Adrenal gland (tissue), 12 donors: ENCODE measurements around the gene IL1R2. TPM values are rescaled to one million over a fixed set of nuclear protein-coding genes. Genes with fewer than 3 reads are reported as not detected.
A peak's percentile ranks its signal among the peaks of the same experiment; 100 is the strongest.

Experiments used
- DNase-seq, 7 donors: peaks; one replicate each; pipeline ENCODE4 v3.0.0-alpha.2; 2019 to 2020
- H3K27ac ChIP-seq, 5 donors: fragments of 200-600 bp; sonication (generic) in 4 of 5; 1 replicate in 3 of 5; 2 replicates in 2 of 5; pipeline versions ENCODE4 v1.5.1 to v1.8.0; 2016 to 2020; ENCODE audit warnings: mild to moderate bottlenecking in 1 of 5
- H3K27me3 ChIP-seq: fragments of 200-600 bp; 2 replicates; pipeline ENCODE4 v1.8.0; 2021
- H3K36me3 ChIP-seq, 2 donors: fragments of 200-600 bp; replicated peaks in 1 of 2; 1 replicate in 1 of 2; 2 replicates in 1 of 2; pipeline versions ENCODE4 v1.5.1 to v1.8.0; 2018 to 2022
- H3K4me1 ChIP-seq, 2 donors: fragments of 200-600 bp; replicated peaks in 1 of 2; 1 replicate in 1 of 2; 2 replicates in 1 of 2; pipeline versions ENCODE4 v1.5.1 to v1.8.0; 2018 to 2021
- H3K4me3 ChIP-seq, 4 donors: fragments of 200-600 bp; sonication (generic) in 3 of 4; one replicate each; pipeline ENCODE4 v1.5.1; 2016 to 2018
- H3K9me3 ChIP-seq, 3 donors: fragments of 200-600 bp; sonication (generic) in 1 of 3; replicated peaks in 1 of 3; 1 replicate in 2 of 3; 2 replicates in 1 of 3; pipeline versions ENCODE4 v1.5.1 to v1.8.0; 2016 to 2021
- POLR2A ChIP-seq, 2 donors: fragments of 450-650 bp; IDR thresholded peaks; one replicate each; pipeline ENCODE4 v1.6.1; 2017; ENCODE audit warnings: antibody characterized with exemption in 2 of 2, mild to moderate bottlenecking in 2 of 2, moderate library complexity in 1 of 2
- WGBS, 4 donors: extraction: QIAGEN DNeasy Blood & Tissue Kit in 2 of 4; methylation state at CpG; one replicate each; pipeline versions ENCODE4 v1.1.5 to v1.1.7; 2013 to 2017; 5-methylcytosine and 5-hydroxymethylcytosine counted together
- intact Hi-C, 2 donors: fragments of 100-400 bp; cut with DNase I; formaldehyde crosslinking; loops; one replicate each; pipeline versions ENCODE4 v1.14.1 to v1.15.0; 2022 to 2023
- polyA plus RNA-seq, 3 donors: library from polyadenylated mRNA; stranded (reverse); fragments of 200-250 nt in 2 of 3; fragments of 350-450 nt in 1 of 3; fragmentation: Illumina TruSeq in 1 of 3; extraction: RNeasy Lipid Tissue Mini Kit (QIAGEN cat#74804) in 1 of 3; gene quantifications; one replicate each; pipeline ENCODE4 v1.2.3, GENCODE V29; 2013 to 2014
- total RNA-seq, 9 donors: library from RNA; depleted of rRNA in 4 of 9; stranded (reverse); fragments of >200 nt in 4 of 9; fragments of 120-200 nt in 1 of 9; fragmentation: NEBNext Ultra II Directional in 1 of 9; extraction: Animal tissue kit (Norgen Biotek cat#: 25700) in 1 of 9; gene quantifications; one replicate each; pipeline versions ENCODE4 v1.1.0 to v1.2.4, GENCODE V29; 2013 to 2023
- TF ChIP-seq, protein P1 (sequence below), 6 experiments: fragments of 450-650 bp in 4 of 6; fragments of 200-600 bp in 2 of 6; sonication (generic) in 1 of 6; IDR thresholded peaks; 1 replicate in 5 of 6; 2 replicates in 1 of 6; pipeline versions ENCODE4 v1.5.1 to v1.8.0; 2016 to 2021; ENCODE audit warnings: antibody characterized with exemption in 6 of 6, mild to moderate bottlenecking in 2 of 6, moderate library complexity in 1 of 6
- donor health status: healthy with polysubstance abuse.
- donor health status: Bipolar disorder and iron deficiency.
- donor health status: DM: yes; HTN: yes; CAD: no.
- donor health status: DM: no; HTN: no; CAD: no.
- donor health status: DM: no; HTN: no; CAD: no.
- donor health status: DM: yes; HTN: yes; CAD: no.

Gene IL1R2
- total and polyA plus RNA-seq, 12 donors = 4.5 to 26.0 (median 12.2) TPM

DNA sequence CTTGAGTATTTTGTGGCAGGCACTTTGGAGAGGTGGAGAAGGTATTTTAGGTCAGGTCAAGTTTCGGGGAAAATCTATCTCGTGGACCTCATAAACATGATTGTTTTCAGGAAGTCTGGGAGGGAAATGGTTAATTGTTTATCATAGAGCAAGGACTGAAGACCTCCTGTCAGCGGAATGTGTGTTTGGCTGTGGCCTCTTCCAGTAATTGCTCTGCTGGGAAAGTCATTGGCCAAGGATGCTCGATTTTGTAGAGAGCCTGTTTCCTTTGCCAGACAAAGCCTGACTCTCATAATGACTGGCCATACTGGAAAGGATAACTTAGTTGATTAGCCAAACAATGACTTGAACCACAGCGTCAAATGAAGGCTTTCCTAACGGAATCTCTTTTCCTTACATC, 30.0 kb downstream of the IL1R2 start:
- Histone ChIP-seq H3K36me3 (no peaks in the 10 kb centered on the region), H3K9me3 (no peaks in the 10 kb centered on the region), H3K27me3 (no peaks in the 10 kb centered on the region), H3K4me3 (no peak overlapping the region), H3K27ac (peak overlapping the region in 2 of 5 donors; percentile 33 to 65), H3K4me1 (peaks cover 5 to 13% of the 10 kb centered on the region in 2 donors)
- TF ChIP-seq, protein P1, sequence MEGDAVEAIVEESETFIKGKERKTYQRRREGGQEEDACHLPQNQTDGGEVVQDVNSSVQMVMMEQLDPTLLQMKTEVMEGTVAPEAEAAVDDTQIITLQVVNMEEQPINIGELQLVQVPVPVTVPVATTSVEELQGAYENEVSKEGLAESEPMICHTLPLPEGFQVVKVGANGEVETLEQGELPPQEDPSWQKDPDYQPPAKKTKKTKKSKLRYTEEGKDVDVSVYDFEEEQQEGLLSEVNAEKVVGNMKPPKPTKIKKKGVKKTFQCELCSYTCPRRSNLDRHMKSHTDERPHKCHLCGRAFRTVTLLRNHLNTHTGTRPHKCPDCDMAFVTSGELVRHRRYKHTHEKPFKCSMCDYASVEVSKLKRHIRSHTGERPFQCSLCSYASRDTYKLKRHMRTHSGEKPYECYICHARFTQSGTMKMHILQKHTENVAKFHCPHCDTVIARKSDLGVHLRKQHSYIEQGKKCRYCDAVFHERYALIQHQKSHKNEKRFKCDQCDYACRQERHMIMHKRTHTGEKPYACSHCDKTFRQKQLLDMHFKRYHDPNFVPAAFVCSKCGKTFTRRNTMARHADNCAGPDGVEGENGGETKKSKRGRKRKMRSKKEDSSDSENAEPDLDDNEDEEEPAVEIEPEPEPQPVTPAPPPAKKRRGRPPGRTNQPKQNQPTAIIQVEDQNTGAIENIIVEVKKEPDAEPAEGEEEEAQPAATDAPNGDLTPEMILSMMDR (IDR thresholded peaks at IDR 0.05) = no peak
- intact Hi-C loops = loop anchor here (5.0 to 10.0 kb wide), 6 partner anchors 41 to 333 kb away; partner anchors contain the start of genes IL1R1 (in 2 of the 2) and IL18R1 (in 1 of the 2)
- no peak for DNase-seq
- 64 to 73% (median 64%) methylated on average over 6 of the region's 6 CpGs for WGBS, 4 donors

DNA sequence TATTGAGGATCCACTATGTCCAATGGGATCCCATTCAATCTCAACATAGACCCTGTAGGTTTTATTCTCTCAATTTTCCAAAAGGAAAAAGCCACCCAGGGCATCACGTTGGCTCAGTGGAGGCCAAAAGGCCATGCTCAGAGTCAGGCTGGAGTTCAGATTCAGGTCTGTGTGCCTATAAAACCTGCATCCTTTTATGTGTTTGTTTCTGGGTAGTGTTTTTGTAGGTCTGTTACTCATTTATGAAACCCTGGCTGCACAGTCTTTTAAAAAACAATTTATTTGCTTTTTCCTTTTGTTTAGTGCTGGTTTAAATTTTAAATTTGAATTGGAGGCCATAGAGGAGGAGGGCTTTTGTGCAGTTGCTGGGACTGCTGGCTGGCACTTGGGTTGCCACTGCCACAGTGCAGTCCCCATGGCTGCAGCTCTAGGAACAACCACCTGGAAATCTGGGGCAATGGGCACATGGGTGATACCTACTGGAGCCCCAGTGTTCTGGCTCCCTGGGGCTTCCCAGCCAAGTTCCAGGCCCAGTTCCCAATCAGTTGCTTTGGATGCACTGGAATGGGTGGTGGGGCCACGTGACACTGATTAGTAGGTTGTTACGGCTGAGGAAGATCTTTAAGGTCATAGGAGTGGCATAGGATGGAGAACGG, 31.3 kb downstream of the IL1R2 start:
- no peaks in the 10 kb centered on the region for H3K9me3 ChIP-seq
- WGBS, 4 donors = 93 to 98% (median 95%) methylated on average over 4 of the region's 4 CpGs
- H3K4me3 ChIP-seq = no peak overlapping the region
- no peak for DNase-seq
- H3K36me3 ChIP-seq = no peaks in the 10 kb centered on the region
- intact Hi-C loops = loop anchor here (5.0 to 10.0 kb wide), 6 partner anchors 39 to 332 kb away; partner anchors contain the start of genes IL1R1 (in 2 of the 2) and IL18R1 (in 1 of the 2)
- H3K27me3 ChIP-seq = no peaks in the 10 kb centered on the region
- H3K4me1 ChIP-seq = peaks cover 11 to 25% of the 10 kb centered on the region in 2 donors
- H3K27ac ChIP-seq = peak overlapping the region in 1 of 5 donors; percentile 33
- TF ChIP-seq, protein P1 (IDR thresholded peaks at IDR 0.05) = no peak
- TF ChIP-seq POLR2A (IDR thresholded peaks at IDR 0.05) = no peak

DNA sequence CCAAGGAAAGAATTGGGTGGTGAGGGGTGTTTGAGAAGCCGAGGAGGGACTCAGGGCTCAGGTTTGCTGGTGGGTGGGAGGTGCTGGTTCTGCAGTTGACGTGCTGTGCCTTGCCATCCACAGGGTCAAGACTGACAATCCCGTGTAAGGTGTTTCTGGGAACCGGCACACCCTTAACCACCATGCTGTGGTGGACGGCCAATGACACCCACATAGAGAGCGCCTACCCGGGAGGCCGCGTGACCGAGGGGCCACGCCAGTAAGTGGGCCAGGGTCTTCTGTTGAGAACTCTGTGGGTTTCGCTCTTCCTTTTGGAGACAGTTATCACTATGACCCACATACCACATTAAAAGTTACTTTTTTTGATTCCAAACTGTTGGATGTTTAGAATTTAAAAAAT, 32.6 kb downstream of the IL1R2 start:
- H3K9me3 ChIP-seq = no peaks in the 10 kb centered on the region
- H3K4me1 ChIP-seq = peaks cover 11 to 37% of the 10 kb centered on the region in 2 donors
- intact Hi-C loops = loop anchor here (5.0 to 10.0 kb wide), 6 partner anchors 38 to 330 kb away; partner anchors contain the start of genes IL1R1 (in 2 of the 2) and IL18R1 (in 1 of the 2)
- no peak overlapping the region for H3K4me3 ChIP-seq
- H3K27ac ChIP-seq = no peak overlapping the region
- no peak for TF ChIP-seq POLR2A (IDR thresholded peaks at IDR 0.05)
- TF ChIP-seq, protein P1 (IDR thresholded peaks at IDR 0.05) = no peak
- no peaks in the 10 kb centered on the region for H3K27me3 ChIP-seq
- no peak for DNase-seq
- no peaks in the 10 kb centered on the region for H3K36me3 ChIP-seq
- WGBS, 4 donors = 91 to 99% (median 97%) methylated on average over 9 to 12 of the region's 12 CpGs

DNA sequence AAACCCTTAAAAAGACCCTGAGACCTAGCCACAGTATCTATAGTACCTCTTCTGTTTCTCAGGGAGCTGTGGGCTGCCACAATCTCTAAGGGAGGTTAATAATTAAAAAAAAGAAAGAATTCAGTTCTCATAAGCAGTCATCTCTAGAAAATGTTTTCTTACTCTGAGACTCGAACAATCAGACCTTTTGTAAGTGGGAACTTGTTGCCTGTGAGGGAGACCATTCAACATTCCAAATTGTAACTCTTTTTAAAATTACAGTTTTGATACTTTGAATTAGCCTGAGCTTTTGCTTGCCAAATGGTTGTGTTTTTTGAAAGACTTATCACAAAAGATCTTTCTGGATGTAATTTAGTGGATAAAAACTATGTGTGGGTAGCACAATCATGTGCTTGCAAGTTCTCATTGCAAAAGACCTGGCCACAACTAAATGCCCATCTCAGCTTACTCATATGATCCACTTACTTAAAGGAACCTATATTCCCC, 33.3 kb downstream of the IL1R2 start:
- H3K4me1 ChIP-seq = peaks cover 11 to 37% of the 10 kb centered on the region in 2 donors
- WGBS, 4 donors = 69 to 82% (median 74%) methylated on average over 1 of the region's 1 CpG
- H3K36me3 ChIP-seq = no peaks in the 10 kb centered on the region

More for the DNA sequence above, 33.3 kb downstream of the IL1R2 start:
- no peaks in the 10 kb centered on the region for H3K9me3 ChIP-seq
- H3K4me3 ChIP-seq = no peak overlapping the region
- H3K27me3 ChIP-seq = no peaks in the 10 kb centered on the region
- H3K27ac ChIP-seq = peak overlapping the region in 2 of 5 donors; percentile 40 to 94
- DNase-seq = no peak
- intact Hi-C loops = loop anchor here (10.0 kb wide), 3 partner anchors 120 to 330 kb away; partner anchors contain the start of genes IL1R1 (in 2 of the 2) and IL18R1 (in 1 of the 2)
- TF ChIP-seq POLR2A (IDR thresholded peaks at IDR 0.05) = no peak
- TF ChIP-seq, protein P1 (IDR thresholded peaks at IDR 0.05) = no peak
